ENCODE results near the gene CTNNA2.
"Not testable (repeated sequence)": the region's sequence is repeated elsewhere in the genome, so short reads cannot be mapped to it uniquely, and the experiment has no call there.

CTNNA2 gene

GRCh38 chr2:80141007-80141726, 628.3 kb downstream of the CTNNA2 start:
- Histone ChIP-seq H2AFZ (ENCODE audit: low read depth, low read length) (no peak overlapping the region), H3K9ac (ENCODE audit: low read depth, low read length) (no peak overlapping the region), H3K27me3 (ENCODE audit: insufficient read depth, low read length, poor library complexity) (no peaks in the 10 kb centered on the region), H3K79me2 (ENCODE audit: insufficient read depth, low read length) (no peaks in the 10 kb centered on the region), H3K27ac (ENCODE audit: low read length) (no peak overlapping the region), H3K36me3 (ENCODE audit: insufficient read depth, low read length) (no peaks in the 10 kb centered on the region), H3K4me3 (ENCODE audit: low read depth in 1 of 2, low read length in 2 of 2) (no peak overlapping the region), H3K9me3 (ENCODE audit: insufficient read depth, low read length, severe bottlenecking) (no peaks in the 10 kb centered on the region), H3K4me2 (ENCODE audit: insufficient read depth, low read length) (no peak overlapping the region), H4K20me1 (ENCODE audit: insufficient read depth, low read length) (no peaks in the 10 kb centered on the region), H3K4me1 (ENCODE audit: insufficient read depth, low read length) (no peaks in the 10 kb centered on the region)
- DNase-seq: no peak
- no peak for TF ChIP-seq CTCF (IDR thresholded peaks at IDR 0.05; ENCODE audit: borderline replicate concordance, extremely low read depth, low read length, poor library complexity, severe bottlenecking)
- no peak for TF ChIP-seq EZH2 (IDR thresholded peaks at IDR 0.05; ENCODE audit: borderline replicate concordance, low read depth, low read length, severe bottlenecking)
- ATAC-seq (ENCODE audit: insufficient read depth, low read depth): no peak

GRCh38 chr2:80145499-80145898, 632.6 kb downstream of the CTNNA2 start:
- no peak for ATAC-seq (ENCODE audit: insufficient read depth, low read depth)

GRCh38 chr2:80146757-80147156, 633.9 kb downstream of the CTNNA2 start:
- H3K9me3 ChIP-seq (ENCODE audit: insufficient read depth, low read length, severe bottlenecking); H3K9ac ChIP-seq (ENCODE audit: low read depth, low read length); H3K4me2 ChIP-seq (ENCODE audit: insufficient read depth, low read length); H3K79me2 ChIP-seq (ENCODE audit: insufficient read depth, low read length); H3K27me3 ChIP-seq (ENCODE audit: insufficient read depth, low read length, poor library complexity); H2AFZ ChIP-seq (ENCODE audit: low read depth, low read length); H3K36me3 ChIP-seq (ENCODE audit: insufficient read depth, low read length); ATAC-seq (ENCODE audit: insufficient read depth, low read depth); H3K27ac ChIP-seq (ENCODE audit: low read length); H4K20me1 ChIP-seq (ENCODE audit: insufficient read depth, low read length); DNase-seq; H3K4me3 ChIP-seq (ENCODE audit: low read depth in 1 of 2, low read length in 2 of 2); H3K4me1 ChIP-seq (ENCODE audit: insufficient read depth, low read length): not testable (repeated sequence)

More at GRCh38 chr2:80145499-80145898, 632.6 kb downstream of the CTNNA2 start:
- Histone ChIP-seq H3K27me3 (ENCODE audit: insufficient read depth, low read length, poor library complexity) (no peaks in the 10 kb centered on the region), H3K79me2 (ENCODE audit: insufficient read depth, low read length) (no peaks in the 10 kb centered on the region), H3K27ac (ENCODE audit: low read length) (no peak overlapping the region), H3K36me3 (ENCODE audit: insufficient read depth, low read length) (no peaks in the 10 kb centered on the region), H3K4me1 (ENCODE audit: insufficient read depth, low read length) (no peaks in the 10 kb centered on the region), H2AFZ (ENCODE audit: low read depth, low read length) (no peak overlapping the region), H3K4me2 (ENCODE audit: insufficient read depth, low read length) (no peak overlapping the region), H3K9ac (ENCODE audit: low read depth, low read length) (no peak overlapping the region), H3K9me3 (ENCODE audit: insufficient read depth, low read length, severe bottlenecking) (no peaks in the 10 kb centered on the region), H3K4me3 (ENCODE audit: low read depth in 1 of 2, low read length in 2 of 2) (no peak overlapping the region), H4K20me1 (ENCODE audit: insufficient read depth, low read length) (no peaks in the 10 kb centered on the region)
- TF ChIP-seq CTCF (IDR thresholded peaks at IDR 0.05; ENCODE audit: borderline replicate concordance, extremely low read depth, low read length, poor library complexity, severe bottlenecking) (no peak), EZH2 (IDR thresholded peaks at IDR 0.05; ENCODE audit: borderline replicate concordance, low read depth, low read length, severe bottlenecking) (no peak)
- no peak for DNase-seq

- TF ChIP-seq CTCF (IDR thresholded peaks at IDR 0.05; ENCODE audit: borderline replicate concordance, extremely low read depth, low read length, poor library complexity, severe bottlenecking) (no peak), EZH2 (IDR thresholded peaks at IDR 0.05; ENCODE audit: borderline replicate concordance, low read depth, low read length, severe bottlenecking) (no peak)
- Histone ChIP-seq H3K9ac (ENCODE audit: low read depth, low read length) (no peak overlapping the region), H3K4me2 (ENCODE audit: insufficient read depth, low read length) (no peak overlapping the region), H2AFZ (ENCODE audit: low read depth, low read length) (no peak overlapping the region), H3K79me2 (ENCODE audit: insufficient read depth, low read length) (no peaks in the 10 kb centered on the region), H3K9me3 (ENCODE audit: insufficient read depth, low read length, severe bottlenecking) (no peaks in the 10 kb centered on the region), H4K20me1 (ENCODE audit: insufficient read depth, low read length) (no peaks in the 10 kb centered on the region), H3K27ac (ENCODE audit: low read length) (no peak overlapping the region), H3K27me3 (ENCODE audit: insufficient read depth, low read length, poor library complexity) (no peaks in the 10 kb centered on the region), H3K4me1 (ENCODE audit: insufficient read depth, low read length) (no peaks in the 10 kb centered on the region), H3K36me3 (ENCODE audit: insufficient read depth, low read length) (no peaks in the 10 kb centered on the region), H3K4me3 (ENCODE audit: low read depth in 1 of 2, low read length in 2 of 2) (no peak overlapping the region)
- DNase-seq (no peak), ATAC-seq (ENCODE audit: insufficient read depth, low read depth) (no peak)
Measured at GRCh38 chr2:80147690-80148089, 634.8 kb downstream of the CTNNA2 start.
